GM19238 (cell line): ENCODE data around the gene TATDN2.
"Not testable (repeated sequence)": the region's sequence is repeated elsewhere in the genome, so short reads cannot be mapped to it uniquely, and the experiment has no call there.

Source experiments
- DNase-seq: peaks from one replicate; pipeline ENCODE4 v3.0.0; 2011; ENCODE audit warnings: low spot score; ENCODE audit not compliant: insufficient read length

The TATDN2 gene

DNA sequence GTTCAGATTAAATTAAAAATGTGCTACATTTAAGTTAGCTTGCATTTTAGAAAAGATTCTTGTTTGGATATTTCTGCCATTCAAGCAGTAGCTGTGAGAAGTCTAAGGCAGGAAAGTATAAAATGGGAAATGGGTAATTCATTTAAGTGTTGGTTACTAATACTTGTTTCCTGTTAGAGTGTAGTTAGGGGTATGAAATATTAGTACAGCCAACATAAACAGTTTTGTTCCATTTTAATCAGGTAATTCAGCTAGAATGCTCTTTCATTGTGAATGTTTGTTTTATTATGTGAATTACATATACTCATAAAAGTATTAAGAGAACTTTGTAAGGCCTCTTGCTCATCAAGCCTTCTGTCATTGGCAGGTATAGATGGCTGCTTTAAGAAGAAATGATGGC is 19.9 kb downstream of the TATDN2 start:
- DNase-seq, result no peak

DNA sequence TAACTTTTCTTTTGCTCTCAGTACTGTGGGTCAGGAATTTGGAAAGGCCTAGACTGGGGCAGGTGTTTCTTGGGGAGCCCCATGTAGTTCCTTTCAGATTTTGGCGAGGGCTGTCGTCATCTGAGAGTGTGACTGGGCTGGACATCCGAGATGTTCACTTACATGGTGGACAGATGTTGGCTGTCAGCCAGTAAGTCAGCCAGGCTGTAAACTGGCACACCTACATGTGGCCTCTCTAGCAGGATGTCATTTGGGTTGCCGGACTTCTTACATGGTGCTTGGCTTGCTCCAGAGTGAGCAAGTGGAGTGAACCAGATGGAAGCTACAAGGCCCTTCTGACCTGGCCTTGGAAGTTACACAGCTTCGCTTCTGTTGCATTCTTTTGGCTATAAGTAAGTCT is 20.7 kb downstream of the TATDN2 start:
- no peak for DNase-seq

DNA sequence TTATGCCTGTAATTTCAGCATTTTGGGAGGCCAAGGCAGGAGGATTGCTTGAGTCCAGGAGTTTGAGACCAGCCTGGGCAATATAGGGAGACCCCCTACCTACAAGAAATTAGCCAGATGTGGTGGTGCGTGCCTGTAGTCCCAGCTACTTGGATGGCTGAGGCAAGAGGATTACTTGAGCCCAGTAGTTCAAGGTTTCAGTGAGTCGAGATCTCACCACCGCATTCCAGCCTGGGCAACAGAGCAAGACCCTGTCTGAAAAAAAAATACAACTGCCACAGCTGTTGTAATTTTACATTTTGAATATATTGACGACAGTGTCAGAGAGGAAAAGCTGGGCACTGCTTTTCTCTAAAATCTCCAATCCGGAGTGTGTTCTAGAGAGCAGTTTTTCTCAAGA is 21.2 kb downstream of the TATDN2 start:
- DNase-seq, result no peak

DNA sequence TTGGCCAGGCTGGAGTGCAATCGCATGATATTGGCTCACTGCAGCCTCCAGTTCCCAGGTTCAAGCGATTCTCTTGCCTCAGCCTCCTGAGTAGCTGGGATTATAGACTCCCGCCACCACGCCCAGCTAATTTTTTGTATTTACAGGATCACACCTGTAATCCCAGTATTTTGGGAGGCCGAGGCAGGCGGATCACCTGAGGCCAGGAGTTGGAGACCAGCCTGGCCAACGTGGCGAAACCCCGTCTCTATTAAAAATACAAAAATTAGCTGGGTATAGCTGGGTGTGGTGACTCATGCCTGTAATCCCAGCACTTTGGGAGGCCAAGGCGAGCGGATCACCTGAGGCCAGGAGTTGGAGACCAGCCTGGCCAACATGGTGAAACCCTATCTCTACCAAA is 24.2 kb downstream of the TATDN2 start:
- not testable (repeated sequence) for DNase-seq

DNA sequence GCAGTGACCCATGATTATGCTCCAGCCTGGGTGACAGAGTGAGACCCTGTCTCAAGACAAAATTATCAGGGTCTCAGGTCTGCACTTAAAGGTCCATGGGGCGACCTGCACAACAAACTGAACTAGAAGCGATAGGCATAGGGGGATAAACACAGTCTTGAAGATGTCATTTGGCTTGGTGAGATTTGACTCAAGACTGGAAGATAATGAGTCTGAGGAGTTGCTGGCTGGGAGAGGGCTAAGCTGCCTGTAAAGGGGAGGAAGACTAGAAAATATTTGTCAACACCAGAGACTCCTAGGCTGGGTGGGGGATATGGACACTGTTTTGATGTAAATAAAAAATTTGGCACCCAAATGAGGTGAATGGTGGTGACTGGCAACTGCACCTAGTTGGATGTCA is 24.7 kb downstream of the TATDN2 start:
- DNase-seq, result no peak

DNA sequence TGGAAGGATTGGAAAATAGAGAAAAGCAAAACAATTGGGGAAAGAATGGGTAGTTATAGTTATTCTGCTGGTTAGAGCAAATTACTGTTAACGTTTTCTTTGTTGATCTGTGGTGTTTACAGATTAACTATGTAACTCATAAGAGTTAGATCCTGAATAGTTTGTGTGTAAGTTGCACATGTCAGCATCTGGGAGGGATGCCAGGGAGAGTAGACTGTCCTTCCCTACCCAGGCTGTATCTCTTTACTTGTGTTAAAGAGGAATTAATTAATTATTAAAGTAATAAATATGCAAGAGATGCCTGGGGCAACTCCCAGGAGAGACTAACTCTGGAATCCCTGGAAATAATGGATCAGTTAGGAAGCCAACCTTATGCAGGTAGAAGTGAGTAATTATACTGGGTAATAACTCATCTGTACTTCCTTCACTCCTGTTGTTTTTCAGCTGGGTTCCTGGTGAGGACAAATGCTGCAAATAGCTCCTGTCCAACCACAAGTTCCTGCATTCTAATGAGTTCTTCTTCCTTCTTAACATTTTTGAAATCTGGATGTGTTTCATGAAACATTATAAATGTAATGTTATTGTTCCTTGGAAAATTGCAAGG is 25.5 kb downstream of the TATDN2 start:
- no peak for DNase-seq

DNA sequence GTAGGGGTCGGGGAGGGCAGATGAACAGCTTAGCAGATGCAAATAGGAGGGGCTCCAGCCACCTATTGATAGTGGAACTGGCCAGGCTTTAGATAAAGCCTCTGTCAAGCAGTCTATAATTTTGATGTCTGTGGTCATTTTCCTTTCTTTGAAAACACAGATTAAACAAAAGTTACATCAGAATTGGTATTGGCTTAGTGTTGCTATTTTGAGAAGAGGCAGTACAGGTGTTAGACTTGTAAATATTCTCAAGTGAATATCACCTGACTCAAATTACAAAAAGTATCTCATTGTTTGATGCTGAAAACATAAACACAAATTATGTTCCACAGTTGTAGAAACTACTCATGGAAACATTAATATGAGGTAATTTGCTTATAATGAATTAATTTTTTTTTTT is 26.3 kb downstream of the TATDN2 start:
- DNase-seq, result no peak

DNA sequence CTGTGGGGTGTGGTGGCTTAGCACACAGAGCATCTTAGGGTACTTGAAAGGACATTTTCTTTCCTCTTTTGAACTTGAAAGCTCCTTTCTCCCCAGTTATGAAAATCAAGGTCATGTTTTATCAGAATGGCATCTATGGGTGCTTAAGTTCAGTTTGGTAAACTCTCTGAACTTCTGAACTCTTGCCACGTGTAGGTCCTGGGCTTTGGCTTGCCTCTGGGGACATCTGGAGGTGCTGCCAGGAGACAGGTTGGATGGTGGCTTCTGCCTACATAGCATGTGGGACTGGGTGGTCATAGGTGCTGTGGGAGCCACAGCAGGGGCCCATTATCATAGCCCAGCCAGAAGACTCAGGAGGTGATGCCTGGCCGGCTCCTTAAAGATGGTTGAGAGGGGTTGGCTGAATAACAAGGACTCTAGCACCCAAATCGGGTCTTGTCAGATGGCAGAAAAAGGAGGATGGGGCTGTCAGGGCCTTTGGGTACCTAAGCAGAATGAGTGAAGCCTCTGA is 28.9 kb downstream of the TATDN2 start:
- no peak for DNase-seq

DNA sequence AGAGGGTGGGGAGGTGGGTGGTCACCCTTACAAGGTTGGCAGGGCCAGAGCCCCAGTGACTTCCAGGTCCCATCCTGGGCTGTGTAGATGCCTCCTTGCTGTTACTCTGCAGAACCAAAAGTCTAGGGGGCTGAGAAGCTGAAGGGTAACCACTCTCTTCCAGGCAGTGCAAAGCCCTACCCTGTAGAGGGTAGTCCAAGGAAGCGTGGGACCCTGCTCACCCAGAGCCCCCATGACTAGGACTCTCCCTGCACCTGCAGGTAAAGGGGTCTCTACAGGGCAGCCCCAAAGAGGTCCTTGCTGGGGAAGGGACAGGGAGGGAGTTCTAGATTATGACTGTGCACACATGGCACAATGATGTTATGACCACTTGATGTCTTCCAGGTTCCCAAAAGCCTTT is 30.2 kb downstream of the TATDN2 start:
- no peak for DNase-seq

DNA sequence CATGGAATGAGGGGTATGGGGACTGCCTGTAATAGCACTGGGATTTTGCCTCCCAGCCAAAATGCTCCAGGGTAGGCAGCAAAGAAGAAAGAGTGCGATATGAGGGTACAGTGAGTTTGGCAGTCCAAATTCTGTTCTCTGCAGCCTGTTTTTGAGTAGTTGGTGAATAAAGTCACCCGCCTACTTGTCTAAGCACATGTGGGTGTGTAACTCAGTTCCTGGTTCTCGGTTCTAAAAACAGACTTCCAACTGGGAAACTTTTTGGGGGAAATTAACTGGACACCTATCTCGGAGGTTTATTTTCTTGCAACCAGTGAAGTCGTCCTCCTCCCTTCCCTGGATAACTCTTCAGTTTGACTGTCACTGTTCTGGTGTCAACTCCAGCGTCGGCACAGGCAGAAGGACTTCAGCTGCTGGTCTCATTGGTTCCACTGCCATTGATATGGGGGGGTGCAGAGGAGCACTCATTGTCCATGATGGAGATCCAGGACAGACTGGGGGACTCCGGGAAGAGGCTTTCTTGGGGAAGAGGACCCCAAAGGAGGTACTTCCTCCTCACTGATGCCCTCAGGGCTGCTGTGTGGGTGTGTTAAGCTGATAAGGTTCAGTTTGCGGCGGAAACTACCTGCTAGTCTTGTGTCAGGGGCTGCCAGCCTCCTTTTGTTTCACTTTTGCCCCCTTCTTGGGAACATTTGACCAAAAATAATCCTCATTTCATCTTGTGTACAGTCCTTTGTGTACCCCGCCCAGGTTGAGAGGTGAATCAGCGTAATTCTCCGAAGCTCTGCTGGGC is 31.3 kb downstream of the TATDN2 start:
- no peak for DNase-seq

DNA sequence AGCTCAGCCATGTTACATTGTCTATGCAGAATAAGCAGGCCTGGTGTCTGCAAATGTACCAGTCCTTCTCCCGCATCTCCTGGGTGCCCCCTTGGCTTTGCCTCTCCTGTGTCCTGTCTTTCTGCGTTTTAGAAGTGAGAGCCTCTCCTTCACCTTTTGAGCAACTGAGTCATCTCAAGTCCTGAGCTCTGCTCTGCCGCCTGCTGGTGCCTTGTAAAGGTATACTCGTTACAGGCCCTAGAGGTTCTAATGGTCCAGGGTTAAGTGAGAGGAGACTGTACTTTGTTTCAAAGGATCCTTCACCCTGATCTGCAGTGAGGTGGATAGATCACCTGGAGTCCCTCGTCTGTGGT is 31.9 kb downstream of the TATDN2 start:
- no peak for DNase-seq

DNA sequence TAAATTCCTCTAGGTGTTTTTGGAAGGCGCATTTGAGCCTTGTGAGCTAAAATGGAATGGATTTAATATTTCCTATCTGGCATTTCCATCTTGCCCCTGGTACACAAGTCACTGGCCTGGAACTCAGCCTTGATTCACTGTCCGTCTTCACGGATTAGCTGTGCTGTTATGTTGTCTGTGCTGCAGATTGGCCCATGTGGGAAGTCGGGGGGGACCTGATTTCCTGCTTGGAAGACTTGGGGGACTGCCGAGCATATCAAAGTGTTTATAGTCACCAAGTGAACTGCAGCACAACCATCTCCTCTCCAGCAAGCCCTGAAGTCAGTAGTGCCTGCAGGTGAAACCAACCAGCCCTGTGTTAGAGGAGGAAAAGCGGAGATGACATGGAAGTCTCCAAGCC is 32.3 kb downstream of the TATDN2 start:
- no peak for DNase-seq

DNA sequence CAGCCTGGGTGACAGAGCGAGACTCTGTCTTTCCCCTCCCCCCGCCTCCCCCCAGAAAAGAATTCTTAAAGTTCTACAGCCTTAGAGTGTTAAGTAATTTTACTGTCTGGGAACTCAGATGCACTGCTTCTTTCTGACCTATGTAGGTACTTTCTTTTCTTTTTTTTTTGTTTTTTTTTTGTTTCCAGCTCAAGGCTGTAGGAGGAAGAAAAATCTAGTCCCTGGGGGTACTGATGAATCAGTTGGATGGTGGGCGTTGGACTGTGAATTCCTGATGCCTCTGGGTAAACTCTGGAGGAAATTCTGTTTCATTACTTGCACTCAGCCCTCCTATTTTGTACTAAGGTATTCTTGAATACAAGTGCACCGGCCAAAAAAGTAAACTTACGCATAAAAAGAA is 33.7 kb downstream of the TATDN2 start:
- no peak for DNase-seq

DNA sequence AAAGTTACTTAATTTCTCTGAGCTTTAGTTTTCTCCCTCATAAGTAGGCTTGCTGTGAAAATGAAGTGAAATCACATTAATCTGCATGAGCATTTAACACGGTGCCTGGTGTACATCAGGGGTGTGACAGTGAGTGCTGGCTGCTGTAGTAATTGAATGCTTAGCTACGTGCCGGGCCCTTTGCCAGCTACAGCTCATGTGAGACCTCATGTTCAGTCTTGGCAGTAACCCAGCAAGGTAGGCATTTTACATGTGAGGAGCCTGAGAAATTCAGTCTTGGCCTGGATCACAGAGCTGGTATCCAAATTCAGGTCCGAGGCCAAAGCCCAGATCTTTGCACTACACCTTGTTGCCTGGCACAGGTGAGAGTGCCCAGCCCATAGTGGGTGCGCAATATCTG is 35.4 kb downstream of the TATDN2 start:
- DNase-seq, result no peak

DNA sequence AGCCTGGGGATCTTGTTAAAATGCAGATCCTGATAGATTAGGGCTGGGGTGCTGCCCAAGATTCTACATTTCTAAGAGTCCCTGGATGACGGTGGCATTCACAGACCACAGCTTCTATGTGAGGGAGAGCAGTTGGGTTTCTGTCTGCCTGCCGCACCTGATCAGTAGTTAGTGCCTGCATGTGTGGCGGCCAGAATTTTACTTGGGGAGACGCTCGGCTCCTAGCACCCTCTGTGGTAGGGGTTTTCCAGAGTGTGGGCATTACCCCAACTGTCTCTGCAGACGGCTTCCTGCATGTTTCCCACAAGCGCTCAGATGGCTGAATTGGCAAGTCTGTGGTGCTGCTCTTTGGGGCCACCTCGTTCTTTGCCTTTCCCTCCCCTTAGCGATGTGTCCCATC is 36.2 kb downstream of the TATDN2 start:
- no peak for DNase-seq

DNA sequence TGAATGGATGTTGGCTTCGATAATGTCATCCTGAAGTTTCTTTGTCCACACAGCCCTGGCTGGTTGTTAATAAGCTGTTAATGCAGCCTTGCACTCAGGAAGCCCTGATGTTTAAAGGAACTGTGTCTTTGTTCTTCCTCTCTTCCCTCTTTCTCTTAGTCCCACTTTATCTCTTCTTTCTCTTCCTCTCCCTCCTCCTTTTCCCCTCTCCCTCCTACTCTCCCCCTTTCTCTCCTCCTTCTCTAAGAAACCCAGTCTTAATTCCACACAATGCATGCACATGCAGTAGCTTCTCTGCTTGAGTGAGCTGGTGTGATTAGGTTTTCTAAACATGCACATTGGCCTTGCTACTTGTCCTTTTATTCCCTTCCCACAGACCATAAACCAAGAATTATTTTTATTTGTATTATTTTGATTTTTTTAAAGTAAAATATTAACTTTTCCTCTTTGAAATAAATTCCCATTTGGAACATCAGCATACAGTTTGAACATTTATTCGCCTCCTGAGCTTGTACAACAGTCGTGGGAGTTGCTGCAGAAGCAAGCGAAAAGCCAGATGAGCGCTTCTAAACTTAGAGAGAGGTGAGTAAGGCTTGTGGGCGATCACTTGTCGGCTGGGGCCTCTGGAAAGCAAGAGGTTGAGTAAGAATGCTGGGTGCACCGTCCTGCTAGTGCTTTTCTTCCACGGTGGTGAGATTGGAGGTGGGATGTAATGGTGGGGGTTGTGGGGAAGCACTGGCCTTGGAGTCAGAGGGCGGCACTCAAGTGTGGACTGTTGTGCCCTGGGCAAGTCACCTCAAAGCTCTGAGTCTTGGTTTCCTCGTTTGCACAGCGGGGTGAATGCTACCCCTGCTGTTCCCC is 37.2 kb downstream of the TATDN2 start:
- no peak for DNase-seq

DNA sequence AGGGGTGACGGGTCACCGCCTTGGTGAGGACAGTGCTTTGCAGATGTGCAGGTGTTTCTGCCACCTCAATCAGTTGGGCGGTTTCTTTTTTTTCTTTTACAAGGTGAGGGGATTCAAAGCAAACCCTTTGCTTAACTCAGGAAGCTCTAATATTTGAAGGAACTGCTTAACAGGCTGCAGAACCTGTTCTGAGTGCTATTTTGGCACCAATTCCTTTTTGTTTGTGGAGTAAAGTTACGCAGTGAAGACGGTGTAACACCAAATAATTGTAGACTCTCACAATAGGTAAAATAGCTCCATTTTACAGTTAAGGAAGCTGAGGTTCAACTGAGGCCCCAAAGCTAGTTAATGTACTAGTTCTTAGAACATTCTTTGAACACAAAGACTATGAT is 37.9 kb downstream of the TATDN2 start:
- no peak for DNase-seq

DNA sequence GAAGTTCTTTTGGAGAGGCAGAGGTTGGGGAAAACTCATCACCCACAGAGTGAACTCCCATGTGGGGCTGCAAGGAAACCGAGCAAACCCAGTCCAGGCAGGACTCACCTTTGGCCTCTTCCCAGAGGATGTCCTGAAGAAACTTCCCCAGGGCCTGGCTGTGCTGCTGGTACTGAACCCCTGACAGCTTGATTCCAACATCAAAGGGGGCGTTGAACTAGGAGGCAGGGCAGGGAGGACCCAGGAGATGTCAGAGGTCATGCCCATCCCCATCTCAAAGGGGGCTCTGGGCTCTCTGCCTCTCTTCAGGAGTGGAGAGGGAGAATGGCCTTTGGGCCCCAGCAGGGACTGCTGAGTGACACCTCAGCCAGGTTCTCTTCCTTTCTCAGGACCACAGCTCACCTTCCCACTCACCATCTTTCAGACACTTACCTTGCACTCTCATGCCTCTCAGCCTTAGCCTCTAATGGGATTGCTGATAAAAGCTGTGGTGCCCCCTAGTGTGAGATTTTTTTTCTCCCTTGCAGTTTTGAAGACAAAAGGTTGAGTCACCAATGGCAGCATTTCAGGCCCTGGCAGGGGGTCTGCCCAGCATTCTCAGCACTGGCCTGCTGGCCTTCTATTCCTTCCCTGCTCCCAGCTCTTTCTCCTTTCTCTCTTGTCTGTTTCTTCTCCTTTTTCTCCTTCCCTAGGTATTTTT is 38.5 kb downstream of the TATDN2 start:
- DNase-seq, result peak; percentile 46

DNA sequence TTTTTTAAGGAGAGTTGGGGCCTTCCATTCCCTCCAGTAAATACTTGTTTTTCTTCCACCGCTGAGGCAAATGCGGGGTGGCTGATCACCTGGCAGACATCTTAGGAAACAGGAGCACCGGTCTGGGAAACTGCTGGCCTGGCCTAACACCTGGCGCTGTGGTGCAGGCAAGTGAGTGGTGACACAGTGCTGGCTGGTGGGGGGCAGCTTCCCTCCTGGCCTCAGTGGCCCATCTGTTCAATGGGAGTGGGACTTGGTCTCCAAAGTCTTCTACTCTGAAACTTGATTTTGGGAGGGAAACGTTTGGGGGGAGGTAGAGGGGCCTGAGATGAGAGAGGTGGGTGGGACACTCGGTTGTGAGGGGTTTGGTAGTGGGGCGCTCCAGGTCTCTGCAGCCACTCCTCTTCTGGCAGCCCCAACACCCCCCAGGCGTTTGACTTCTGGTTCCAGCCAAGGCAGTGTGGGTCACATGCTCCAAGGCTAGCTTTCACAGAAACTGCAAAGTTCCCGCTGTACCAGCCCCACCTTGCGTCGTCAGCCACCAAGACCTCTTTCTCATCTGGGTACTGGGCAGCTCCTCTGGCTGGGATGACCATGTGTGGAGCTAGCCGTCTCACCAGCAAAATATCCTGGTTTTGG is 39.8 kb downstream of the TATDN2 start:
- no peak for DNase-seq

DNA sequence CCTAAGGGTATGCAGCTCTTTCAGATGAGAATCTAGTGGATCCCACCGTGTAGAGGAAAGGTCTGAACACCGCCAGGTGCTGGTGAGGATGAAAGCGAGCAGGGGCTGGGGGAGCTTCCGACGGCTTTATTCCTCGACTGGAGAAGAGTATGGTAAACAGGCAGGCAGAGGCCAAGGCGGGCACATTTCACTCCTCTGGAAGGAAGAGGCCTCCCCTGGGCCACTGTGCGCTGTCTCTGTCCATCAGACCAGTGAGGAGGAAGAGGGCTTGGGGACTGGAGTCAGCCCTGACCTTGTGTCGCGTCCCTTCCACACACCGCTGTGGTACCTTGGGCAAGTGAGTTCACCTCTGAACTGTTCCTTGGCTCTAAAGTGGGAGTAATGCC is 40.3 kb downstream of the TATDN2 start:
- DNase-seq, result no peak

DNA sequence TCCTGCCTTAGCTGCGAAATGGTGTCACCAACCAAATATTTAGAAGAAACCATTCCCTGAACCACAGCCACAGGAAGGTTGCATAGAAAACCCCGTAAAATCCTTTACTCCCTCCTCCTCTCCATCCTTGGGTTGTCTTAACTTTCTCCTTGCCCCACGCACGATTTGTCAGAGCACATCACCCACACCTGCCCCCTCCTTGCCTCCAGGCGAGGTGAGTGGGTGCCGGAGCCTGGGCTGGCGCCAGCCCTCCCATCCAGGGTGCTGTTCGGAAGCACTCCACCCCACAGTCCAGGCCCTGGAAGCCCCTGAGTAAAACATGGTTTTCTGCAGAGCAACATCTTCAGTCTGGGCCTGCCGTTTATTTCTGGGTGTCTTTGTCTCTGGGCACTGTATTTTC is 40.8 kb downstream of the TATDN2 start:
- DNase-seq, result no peak
